GM13977 (cell line): ENCODE results near the gene EIF5A.

Source experiments
- DNase-seq: peaks from one replicate; pipeline ENCODE4 v3.0.0; 2012; ENCODE audit warnings: low spot score
- in situ Hi-C: fragments of 300-500 bp; cut with MboI; formaldehyde crosslinking; loops from one replicate; pipeline ENCODE4 v1.12.0; 2022; ENCODE audit warnings: low sequenced_read_pairs, low pct_unique_long_range_greater_than_20kb, mixed read lengths, inconsistent platforms; ENCODE audit not compliant: unreplicated experiment
- TF ChIP-seq, protein P1 (sequence below): IDR thresholded peaks from 2 replicates; pipeline ENCODE4 v1.5.1; 2012; ENCODE audit warnings: mild to moderate bottlenecking, control low read depth; ENCODE audit not compliant: insufficient read depth; ENCODE audit errors: extremely low read depth, missing control alignments

The EIF5A gene

DNA sequence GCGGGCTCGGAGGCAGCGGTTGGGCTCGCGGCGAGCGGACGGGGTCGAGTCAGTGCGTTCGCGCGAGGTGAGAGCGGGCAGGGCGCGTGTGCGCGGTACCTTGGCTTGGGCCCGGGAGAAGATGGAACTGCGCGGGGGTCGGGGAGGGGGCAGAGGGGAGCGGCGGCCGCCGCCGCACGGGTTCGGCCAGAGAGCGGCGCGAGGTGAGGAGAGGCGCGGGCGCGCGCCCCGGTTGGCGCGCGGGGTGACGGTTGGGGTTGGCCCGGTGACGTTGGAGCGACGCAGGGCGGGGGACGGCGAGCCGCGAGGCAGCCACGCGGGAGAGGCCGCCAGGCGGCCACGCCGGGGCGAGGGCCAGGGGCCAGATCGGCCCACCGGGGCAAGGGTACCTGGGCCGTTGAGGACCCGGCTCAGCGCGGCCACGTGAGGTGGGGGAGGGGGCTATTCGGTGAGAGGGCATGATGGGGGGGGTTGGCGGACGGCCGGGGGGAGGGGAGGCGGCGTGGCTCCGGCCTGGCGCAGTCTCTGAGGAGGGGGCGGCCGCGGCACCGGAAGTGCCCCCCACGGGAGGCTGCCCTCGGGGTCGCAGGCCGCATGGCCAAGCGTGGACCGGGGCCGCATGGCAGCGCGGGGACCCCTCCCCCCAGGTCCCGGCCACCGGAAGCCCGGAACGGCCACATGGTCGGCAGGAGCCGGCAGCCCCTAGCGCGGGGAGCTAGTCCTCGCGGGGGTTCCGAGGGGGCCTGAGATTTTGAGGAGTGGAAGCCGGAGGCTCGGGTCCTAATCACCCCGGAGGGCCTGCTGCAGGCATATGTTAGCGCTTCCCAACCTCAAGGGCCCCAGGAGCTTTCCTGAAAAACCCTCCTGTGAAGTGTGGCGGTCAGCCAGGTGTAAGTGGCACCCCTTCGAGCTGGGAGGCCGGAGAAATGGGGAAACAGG, 527 bp downstream of the EIF5A start:
- no peak for DNase-seq
- in situ Hi-C loops: no loop called here
- TF ChIP-seq, protein P1, sequence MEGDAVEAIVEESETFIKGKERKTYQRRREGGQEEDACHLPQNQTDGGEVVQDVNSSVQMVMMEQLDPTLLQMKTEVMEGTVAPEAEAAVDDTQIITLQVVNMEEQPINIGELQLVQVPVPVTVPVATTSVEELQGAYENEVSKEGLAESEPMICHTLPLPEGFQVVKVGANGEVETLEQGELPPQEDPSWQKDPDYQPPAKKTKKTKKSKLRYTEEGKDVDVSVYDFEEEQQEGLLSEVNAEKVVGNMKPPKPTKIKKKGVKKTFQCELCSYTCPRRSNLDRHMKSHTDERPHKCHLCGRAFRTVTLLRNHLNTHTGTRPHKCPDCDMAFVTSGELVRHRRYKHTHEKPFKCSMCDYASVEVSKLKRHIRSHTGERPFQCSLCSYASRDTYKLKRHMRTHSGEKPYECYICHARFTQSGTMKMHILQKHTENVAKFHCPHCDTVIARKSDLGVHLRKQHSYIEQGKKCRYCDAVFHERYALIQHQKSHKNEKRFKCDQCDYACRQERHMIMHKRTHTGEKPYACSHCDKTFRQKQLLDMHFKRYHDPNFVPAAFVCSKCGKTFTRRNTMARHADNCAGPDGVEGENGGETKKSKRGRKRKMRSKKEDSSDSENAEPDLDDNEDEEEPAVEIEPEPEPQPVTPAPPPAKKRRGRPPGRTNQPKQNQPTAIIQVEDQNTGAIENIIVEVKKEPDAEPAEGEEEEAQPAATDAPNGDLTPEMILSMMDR: no peak

DNA sequence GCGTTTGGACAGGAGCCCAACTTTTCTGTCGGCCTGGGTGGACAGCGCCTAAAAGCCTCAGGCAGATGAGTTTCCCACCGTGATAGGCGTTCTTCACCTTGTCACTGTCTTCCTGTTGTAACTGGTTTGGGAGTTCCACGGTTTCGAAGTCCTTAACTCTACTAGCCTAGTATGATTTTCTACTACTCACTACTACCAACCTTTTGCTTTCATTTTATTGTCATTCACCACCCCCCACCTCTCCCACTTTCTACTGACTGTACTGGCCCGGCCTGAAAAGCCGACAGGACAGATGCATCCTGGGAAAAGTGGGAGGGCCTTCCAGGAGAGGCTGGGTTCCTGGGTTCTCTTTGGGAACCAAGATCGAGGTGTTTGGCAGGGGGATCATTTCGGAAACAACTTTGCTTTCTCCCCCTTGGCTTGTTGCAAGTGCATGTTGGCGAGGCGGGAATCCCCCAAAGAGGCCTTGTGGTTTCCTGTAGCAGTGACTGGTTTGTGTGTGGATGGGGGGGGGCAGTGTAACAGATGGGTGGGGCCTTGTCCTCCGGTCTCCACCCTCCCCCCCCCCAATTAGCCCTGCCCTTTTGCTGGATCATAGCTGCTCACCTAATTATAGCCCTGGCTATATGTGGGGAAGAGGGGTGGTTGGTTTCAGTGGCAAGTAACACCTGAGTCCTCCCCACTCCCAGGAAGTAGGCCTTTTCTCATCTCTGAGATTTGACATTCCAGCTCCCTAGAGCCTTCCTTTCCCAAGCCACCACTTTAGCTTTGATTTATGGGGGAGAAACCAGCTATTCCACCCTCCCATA, 1.4 kb downstream of the EIF5A start:
- in situ Hi-C loops: no loop called here
- TF ChIP-seq, protein P1: no peak
- peak; percentile 87 for DNase-seq

DNA sequence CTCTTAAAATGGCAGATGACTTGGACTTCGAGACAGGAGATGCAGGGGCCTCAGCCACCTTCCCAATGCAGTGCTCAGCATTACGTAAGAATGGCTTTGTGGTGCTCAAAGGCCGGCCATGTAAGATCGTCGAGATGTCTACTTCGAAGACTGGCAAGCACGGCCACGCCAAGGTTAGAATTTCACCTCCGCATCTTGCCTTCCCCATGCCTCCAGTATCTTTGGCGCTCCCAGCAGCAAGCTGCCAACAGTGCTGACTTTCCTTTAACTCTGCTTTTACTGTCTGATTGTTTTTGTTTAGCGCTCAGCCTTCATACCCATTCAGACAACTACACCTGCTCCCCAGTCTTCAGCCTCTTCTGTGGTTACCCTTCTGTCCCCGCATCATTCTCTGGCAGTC, 2.2 kb downstream of the EIF5A start:
- in situ Hi-C loops: no loop called here
- TF ChIP-seq, protein P1: no peak
- DNase-seq: no peak

- DNase-seq: no peak
Measured at GRCh38 chr17:7311110-7311705, 3.8 kb downstream of the EIF5A start.

DNA sequence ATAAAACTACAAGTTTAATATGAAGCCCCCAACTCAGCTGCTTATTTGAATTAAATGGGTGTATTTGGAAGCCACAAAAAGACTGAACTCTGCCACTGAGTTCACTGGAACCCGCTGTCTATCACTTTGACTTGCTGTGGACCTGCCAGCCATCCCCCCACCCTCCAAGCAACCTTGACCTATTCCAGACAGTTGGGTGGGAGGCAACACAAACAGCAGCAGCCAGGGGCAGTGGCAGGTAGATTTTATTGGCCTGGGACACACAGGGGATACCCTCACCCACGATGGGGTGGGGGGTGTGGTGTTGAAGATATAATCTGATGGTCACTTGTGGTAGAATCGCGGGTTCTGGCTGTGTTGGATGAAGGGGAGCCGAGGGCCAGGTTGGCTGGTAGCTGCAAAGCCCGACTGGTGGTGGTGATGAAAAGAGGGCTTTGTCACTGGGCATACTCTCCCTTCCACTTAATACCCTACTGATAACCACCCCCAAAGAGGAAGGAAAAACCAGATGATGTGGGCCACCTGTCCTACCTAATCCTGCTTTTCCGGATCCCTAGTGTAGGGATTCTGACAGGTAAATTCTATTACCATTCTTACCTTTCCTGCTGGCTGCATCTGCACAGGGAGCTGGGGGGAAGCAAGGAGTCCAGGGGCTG, 5.1 kb downstream of the EIF5A start:
- DNase-seq: no peak
- TF ChIP-seq, protein P1: no peak
- in situ Hi-C loops: no loop called here

More at GRCh38 chr17:7311110-7311705, 3.8 kb downstream of the EIF5A start:
- TF ChIP-seq, protein P1: no peak
- in situ Hi-C loops: no loop called here

- in situ Hi-C loops: no loop called here
- TF ChIP-seq, protein P1: no peak
- no peak for DNase-seq
Measured at GRCh38 chr17:7313088-7313889, 5.9 kb downstream of the EIF5A start.
